Right lobe of liver (tissue), 6 donors: ENCODE results near the gene GABRB2. TPM values are rescaled to one million over a fixed set of nuclear protein-coding genes. Genes with fewer than 3 reads are reported as not detected.

ENCODE experiments used
- ATAC-seq, 4 donors: fragments of 200-7000 bp; cut with Tn5 transposase; one replicate each; pipeline ENCODE4 v1.9.1; 2020; ENCODE audit warnings: mild to moderate bottlenecking in 4 of 4, moderate library complexity in 4 of 4
- DNase-seq, 3 donors: peaks; one replicate each; pipeline ENCODE4 v3.0.0-alpha.2; 2020
- H3K27ac ChIP-seq, 3 donors: fragments of 200-600 bp; one replicate each; pipeline ENCODE4 v1.8.0; 2022
- H3K27me3 ChIP-seq, 2 donors: fragments of 200-600 bp; one replicate each; pipeline ENCODE4 v1.8.0; 2022
- H3K36me3 ChIP-seq, 4 donors: fragments of 200-600 bp; sonication (generic) in 1 of 4; one replicate each; pipeline versions ENCODE4 v1.5.1 to v1.8.0; 2017 to 2022; ENCODE audit warnings: control low read depth in 1 of 4
- H3K4me1 ChIP-seq, 4 donors: fragments of 200-600 bp; sonication (generic) in 1 of 4; one replicate each; pipeline versions ENCODE4 v1.5.1 to v1.8.0; 2017 to 2022; ENCODE audit warnings: control low read depth in 1 of 4
- H3K4me3 ChIP-seq, 3 donors: fragments of 200-600 bp; one replicate each; pipeline ENCODE4 v1.8.0; 2022
- H3K9me3 ChIP-seq, 4 donors: fragments of 200-600 bp; sonication (generic) in 1 of 4; one replicate each; pipeline versions ENCODE4 v1.5.1 to v1.8.0; 2017 to 2022; ENCODE audit warnings: control low read depth in 1 of 4
- POLR2A ChIP-seq: fragments of 450-650 bp; IDR thresholded peaks from one replicate; pipeline ENCODE4 v1.6.1; 2017; ENCODE audit warnings: antibody characterized with exemption, mild to moderate bottlenecking
- WGBS: methylation state at CpG from one replicate; pipeline ENCODE4 v1.1.6; 2018; ENCODE audit warnings: low coverage, low lambda C conversion rate; ENCODE audit not compliant: insufficient coverage; ENCODE audit errors: missing lambda C conversion rate; 5-methylcytosine and 5-hydroxymethylcytosine counted together
- intact Hi-C, 2 donors: fragments of 100-400 bp; cut with DNase I; formaldehyde crosslinking; loops; one replicate each; pipeline versions ENCODE4 v1.11.2 to v1.14.1; 2022
- total RNA-seq, 6 experiments: library from RNA; depleted of rRNA in 2 of 6; stranded (reverse); fragments of >200 nt in 2 of 6; fragmentation: NEBNext Ultra II Directional in 3 of 6; extraction: Animal tissue kit (Norgen Biotek cat#: 25700) in 3 of 6; gene quantifications; one replicate each; pipeline versions ENCODE4 v1.1.0 to v1.2.4, GENCODE V29; 2016 to 2023
- TF ChIP-seq, protein P1 (sequence below), 4 donors: fragments of 200-600 bp in 3 of 4; fragments of 450-650 bp in 1 of 4; IDR thresholded peaks; one replicate each; pipeline versions ENCODE4 v1.5.1 to v1.8.0; 2016 to 2022; ENCODE audit warnings: antibody characterized with exemption in 4 of 4, mild to moderate bottlenecking in 2 of 4
- donor health status: DM: no; HTN: yes; CAD: no.
- donor health status: DM: no; HTN: no; CAD: no.
- donor health status: DM: no; HTN: no; CAD: no.
- donor health status: DM: no; HTN: yes; CAD: no.
- donor health status: DM: no; HTN: yes; CAD: no.

Gene GABRB2
- total RNA-seq, 6 experiments from 2014 or later: not detected

- Histone ChIP-seq H3K27me3 (no peaks in the 10 kb centered on the region), H3K36me3 (no peaks in the 10 kb centered on the region), H3K27ac (no peak overlapping the region), H3K4me1 (no peaks in the 10 kb centered on the region), H3K9me3 (no peaks in the 10 kb centered on the region), H3K4me3 (no peak overlapping the region)
- DNase-seq (no peak), ATAC-seq (no peak)
- WGBS: 49% methylated on average over 2 of the region's 2 CpGs
- intact Hi-C loops: no loop called here
- TF ChIP-seq POLR2A: no peak
- TF ChIP-seq, protein P1, sequence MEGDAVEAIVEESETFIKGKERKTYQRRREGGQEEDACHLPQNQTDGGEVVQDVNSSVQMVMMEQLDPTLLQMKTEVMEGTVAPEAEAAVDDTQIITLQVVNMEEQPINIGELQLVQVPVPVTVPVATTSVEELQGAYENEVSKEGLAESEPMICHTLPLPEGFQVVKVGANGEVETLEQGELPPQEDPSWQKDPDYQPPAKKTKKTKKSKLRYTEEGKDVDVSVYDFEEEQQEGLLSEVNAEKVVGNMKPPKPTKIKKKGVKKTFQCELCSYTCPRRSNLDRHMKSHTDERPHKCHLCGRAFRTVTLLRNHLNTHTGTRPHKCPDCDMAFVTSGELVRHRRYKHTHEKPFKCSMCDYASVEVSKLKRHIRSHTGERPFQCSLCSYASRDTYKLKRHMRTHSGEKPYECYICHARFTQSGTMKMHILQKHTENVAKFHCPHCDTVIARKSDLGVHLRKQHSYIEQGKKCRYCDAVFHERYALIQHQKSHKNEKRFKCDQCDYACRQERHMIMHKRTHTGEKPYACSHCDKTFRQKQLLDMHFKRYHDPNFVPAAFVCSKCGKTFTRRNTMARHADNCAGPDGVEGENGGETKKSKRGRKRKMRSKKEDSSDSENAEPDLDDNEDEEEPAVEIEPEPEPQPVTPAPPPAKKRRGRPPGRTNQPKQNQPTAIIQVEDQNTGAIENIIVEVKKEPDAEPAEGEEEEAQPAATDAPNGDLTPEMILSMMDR (IDR thresholded peaks at IDR 0.05): no peak
Measured at GRCh38 chr5:161414037-161414436, 132.5 kb downstream of the GABRB2 start.

DNA sequence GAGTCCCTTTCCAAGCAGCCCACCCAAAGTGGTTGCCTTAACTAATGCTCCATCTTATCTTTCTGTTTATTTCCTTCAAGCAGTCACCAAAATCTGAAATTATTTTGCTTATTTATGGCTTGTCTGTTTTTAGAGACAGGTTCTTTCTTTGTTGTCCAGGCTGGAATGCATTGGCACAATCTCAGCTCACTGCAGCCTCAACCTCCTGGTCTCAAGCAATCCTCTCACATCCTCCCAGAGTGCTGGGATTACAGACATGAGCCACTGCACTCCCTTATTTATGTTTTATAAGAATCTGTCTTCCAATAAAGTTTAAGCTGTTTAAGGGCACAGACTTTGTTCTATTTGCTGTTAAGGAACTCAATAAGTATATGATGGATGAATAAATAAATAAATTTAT, 133.7 kb downstream of the GABRB2 start:
- Histone ChIP-seq H3K4me1 (no peaks in the 10 kb centered on the region), H3K9me3 (no peaks in the 10 kb centered on the region), H3K27me3 (no peaks in the 10 kb centered on the region), H3K36me3 (no peaks in the 10 kb centered on the region), H3K4me3 (no peak overlapping the region), H3K27ac (no peak overlapping the region)
- no peak for TF ChIP-seq POLR2A
- TF ChIP-seq, protein P1 (IDR thresholded peaks at IDR 0.05): no peak
- DNase-seq (no peak), ATAC-seq (no peak)
- intact Hi-C loops: no loop called here

DNA sequence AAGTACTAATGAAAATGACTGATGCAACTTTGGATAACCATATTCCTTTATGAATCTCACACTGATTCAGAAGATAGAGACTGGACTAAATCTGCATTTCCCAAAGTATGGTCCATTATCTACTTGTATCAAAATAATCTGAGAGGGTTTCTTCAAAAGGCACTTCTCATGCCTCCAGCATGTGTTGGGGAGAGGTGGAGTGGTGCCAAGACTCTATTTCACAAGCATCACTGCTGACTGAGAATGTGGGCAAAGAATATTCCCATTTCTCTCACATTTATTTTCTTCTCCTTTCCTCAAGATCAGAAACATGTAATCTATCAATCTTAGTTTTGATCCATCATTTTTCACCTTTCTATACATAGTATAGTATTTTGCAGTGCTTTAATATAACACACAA, 135.4 kb downstream of the GABRB2 start:
- no peak overlapping the region for H3K27ac ChIP-seq
- DNase-seq (no peak), ATAC-seq (no peak)
- intact Hi-C loops: no loop called here
- no peaks in the 10 kb centered on the region for H3K36me3 ChIP-seq
- H3K4me1 ChIP-seq: no peaks in the 10 kb centered on the region
- no peaks in the 10 kb centered on the region for H3K9me3 ChIP-seq
- no peak for TF ChIP-seq POLR2A
- no peak overlapping the region for H3K4me3 ChIP-seq
- no peaks in the 10 kb centered on the region for H3K27me3 ChIP-seq

- no peaks in the 10 kb centered on the region for H3K27me3 ChIP-seq
- 54% methylated on average over 5 of the region's 5 CpGs for WGBS
Measured at GRCh38 chr5:161410640-161411039, 135.9 kb downstream of the GABRB2 start.

GRCh38 chr5:161409471-161409870, 137.1 kb downstream of the GABRB2 start:
- WGBS: 26% methylated on average over 2 of the region's 2 CpGs
- DNase-seq (no peak), ATAC-seq (no peak)

More at GRCh38 chr5:161410640-161411039, 135.9 kb downstream of the GABRB2 start:
- intact Hi-C loops: no loop called here
- Histone ChIP-seq H3K27ac (no peak overlapping the region), H3K4me3 (no peak overlapping the region), H3K9me3 (no peaks in the 10 kb centered on the region), H3K36me3 (no peaks in the 10 kb centered on the region), H3K4me1 (no peaks in the 10 kb centered on the region)
- no peak for ATAC-seq
- TF ChIP-seq, protein P1 (IDR thresholded peaks at IDR 0.05): no peak
- no peak for TF ChIP-seq POLR2A
- no peak for DNase-seq

More at GRCh38 chr5:161409471-161409870, 137.1 kb downstream of the GABRB2 start:
- Histone ChIP-seq H3K4me3 (no peak overlapping the region), H3K27me3 (no peaks in the 10 kb centered on the region), H3K27ac (no peak overlapping the region), H3K36me3 (no peaks in the 10 kb centered on the region), H3K4me1 (no peaks in the 10 kb centered on the region), H3K9me3 (no peaks in the 10 kb centered on the region)
- no peak for TF ChIP-seq POLR2A
- TF ChIP-seq, protein P1 (IDR thresholded peaks at IDR 0.05): no peak
- intact Hi-C loops: no loop called here
